Measurements from ENCODE around the gene TBC1D22A. TPM values are rescaled to one million over a fixed set of nuclear protein-coding genes. Genes with fewer than 3 reads are reported as not detected.

TBC1D22A gene
- total RNA-seq, 1 donor from 2014 or later: 24.2 TPM

DNA sequence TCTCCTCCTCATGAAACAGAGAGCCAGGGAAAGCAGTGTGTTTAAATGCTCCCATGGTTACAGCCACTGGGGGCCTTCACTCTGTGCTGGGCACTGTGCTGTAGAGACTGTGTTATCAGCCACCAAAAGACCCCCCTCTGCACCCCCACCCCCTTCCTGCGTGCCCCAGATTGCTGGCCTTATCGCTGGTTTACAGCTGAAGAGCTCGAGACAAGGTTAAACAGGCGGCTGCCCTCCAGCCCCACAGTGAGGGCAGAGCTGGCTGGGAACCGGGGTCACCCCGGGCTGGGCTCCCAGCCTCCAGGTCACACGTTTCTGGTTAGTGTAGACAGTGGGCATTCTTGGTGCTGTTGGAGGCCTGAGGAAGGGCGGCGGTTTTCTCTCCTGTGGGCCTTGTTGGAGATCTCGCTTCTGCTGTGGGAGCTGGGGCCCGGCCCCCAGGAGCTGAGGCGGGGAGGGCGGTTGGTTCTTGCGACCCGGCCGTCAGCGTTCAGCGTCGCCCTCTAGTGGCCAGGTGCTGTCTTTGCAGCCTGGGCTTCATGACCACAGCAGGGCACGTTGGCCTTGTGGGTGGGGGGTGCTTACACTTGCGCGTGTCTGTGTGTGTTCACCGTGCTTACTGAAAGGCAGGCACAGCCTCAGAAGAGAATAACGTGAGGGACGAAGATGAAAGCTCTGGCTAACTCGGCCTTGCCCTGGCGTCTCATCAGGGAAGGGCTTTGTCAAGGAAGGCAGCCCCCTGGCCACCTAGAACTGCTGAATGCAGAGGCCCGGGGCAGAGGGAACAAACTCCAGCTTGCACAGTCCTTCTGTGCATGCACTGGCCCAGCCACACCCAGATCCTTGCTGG is 40.8 kb downstream of the TBC1D22A start:
- no peak overlapping the region for H3K27ac Mint-ChIP-seq (ENCODE audit: unreplicated experiment)
- no peaks in the 10 kb centered on the region for H3K9me3 Mint-ChIP-seq (ENCODE audit: unreplicated experiment)
- Histone ChIP-seq H3K79me2 (ENCODE audit: insufficient read depth, low read length) (peaks cover 25% of the 10 kb centered on the region), H3K4me2 (ENCODE audit: low read length) (no peak overlapping the region), H3K9me3 (ENCODE audit: insufficient read depth, low read depth, low read length) (no peaks in the 10 kb centered on the region), H3K36me3 (ENCODE audit: insufficient read depth, low read length) (peaks cover 3% of the 10 kb centered on the region), H3K27ac (ENCODE audit: low read depth, low read length) (no peak overlapping the region), H3K27me3 (ENCODE audit: insufficient read depth, low read length) (no peaks in the 10 kb centered on the region), H4K20me1 (ENCODE audit: insufficient read depth, low read length) (peaks cover 61% of the 10 kb centered on the region), H3K9ac (ENCODE audit: low read length) (no peak overlapping the region), H2AFZ (ENCODE audit: low read depth, low read length) (no peak overlapping the region), H3K4me1 (ENCODE audit: insufficient read depth, low read length) (peaks cover 5% of the 10 kb centered on the region), H3K4me3 (ENCODE audit: insufficient read depth, low read depth, low read length) (no peak overlapping the region)
- TF ChIP-seq EZH2 (IDR thresholded peaks at IDR 0.05; ENCODE audit: insufficient read depth, low read length): no peak
- TF ChIP-seq, protein P1, sequence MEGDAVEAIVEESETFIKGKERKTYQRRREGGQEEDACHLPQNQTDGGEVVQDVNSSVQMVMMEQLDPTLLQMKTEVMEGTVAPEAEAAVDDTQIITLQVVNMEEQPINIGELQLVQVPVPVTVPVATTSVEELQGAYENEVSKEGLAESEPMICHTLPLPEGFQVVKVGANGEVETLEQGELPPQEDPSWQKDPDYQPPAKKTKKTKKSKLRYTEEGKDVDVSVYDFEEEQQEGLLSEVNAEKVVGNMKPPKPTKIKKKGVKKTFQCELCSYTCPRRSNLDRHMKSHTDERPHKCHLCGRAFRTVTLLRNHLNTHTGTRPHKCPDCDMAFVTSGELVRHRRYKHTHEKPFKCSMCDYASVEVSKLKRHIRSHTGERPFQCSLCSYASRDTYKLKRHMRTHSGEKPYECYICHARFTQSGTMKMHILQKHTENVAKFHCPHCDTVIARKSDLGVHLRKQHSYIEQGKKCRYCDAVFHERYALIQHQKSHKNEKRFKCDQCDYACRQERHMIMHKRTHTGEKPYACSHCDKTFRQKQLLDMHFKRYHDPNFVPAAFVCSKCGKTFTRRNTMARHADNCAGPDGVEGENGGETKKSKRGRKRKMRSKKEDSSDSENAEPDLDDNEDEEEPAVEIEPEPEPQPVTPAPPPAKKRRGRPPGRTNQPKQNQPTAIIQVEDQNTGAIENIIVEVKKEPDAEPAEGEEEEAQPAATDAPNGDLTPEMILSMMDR (IDR thresholded peaks at IDR 0.05; ENCODE audit: insufficient read depth, low read depth, low read length): peak; percentile 61
- peaks cover 25% of the 10 kb centered on the region for H3K36me3 Mint-ChIP-seq (ENCODE audit: low read depth, unreplicated experiment)
- no peak for FAIRE-seq
- H3K27me3 Mint-ChIP-seq (ENCODE audit: low read depth, unreplicated experiment): no peaks in the 10 kb centered on the region
- no peak overlapping the region for H3K4me3 Mint-ChIP-seq (ENCODE audit: unreplicated experiment)
- no peak for DNase-seq (ENCODE audit: low read depth)
- H3K4me1 Mint-ChIP-seq (ENCODE audit: low read depth, unreplicated experiment): peaks cover 5% of the 10 kb centered on the region

DNA sequence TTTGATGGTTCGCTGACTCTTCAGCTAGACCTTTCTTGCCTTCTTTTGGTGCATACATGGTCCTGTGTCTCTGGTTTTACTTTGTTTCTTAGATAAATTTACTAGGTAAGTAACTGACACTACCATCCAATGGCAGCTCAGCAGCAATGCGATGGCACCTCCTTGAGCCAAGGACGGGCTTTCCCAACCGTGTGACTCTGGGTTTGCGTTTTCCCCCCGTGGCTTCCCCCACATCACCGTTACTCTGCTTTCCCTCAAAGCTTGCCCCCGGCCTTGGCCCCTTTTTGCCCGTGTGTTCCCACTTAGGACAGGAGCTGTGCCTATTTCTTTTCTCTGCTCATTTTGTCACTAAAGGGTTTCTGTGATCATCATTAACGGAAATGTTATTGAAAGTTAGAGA is 41.5 kb downstream of the TBC1D22A start:
- peaks cover 2% of the 10 kb centered on the region for H3K4me1 ChIP-seq (ENCODE audit: insufficient read depth, low read length)
- TF ChIP-seq EZH2 (IDR thresholded peaks at IDR 0.05; ENCODE audit: insufficient read depth, low read length): no peak
- peaks cover 58% of the 10 kb centered on the region for H4K20me1 ChIP-seq (ENCODE audit: insufficient read depth, low read length)
- DNase-seq (ENCODE audit: low read depth) (no peak), FAIRE-seq (no peak)
- peaks cover 25% of the 10 kb centered on the region for H3K36me3 Mint-ChIP-seq (ENCODE audit: low read depth, unreplicated experiment)
- H3K4me2 ChIP-seq (ENCODE audit: low read length): no peak overlapping the region
- no peak overlapping the region for H3K4me3 Mint-ChIP-seq (ENCODE audit: unreplicated experiment)
- no peak overlapping the region for H3K4me3 ChIP-seq (ENCODE audit: insufficient read depth, low read depth, low read length)
- no peak overlapping the region for H2AFZ ChIP-seq (ENCODE audit: low read depth, low read length)
- no peaks in the 10 kb centered on the region for H3K9me3 Mint-ChIP-seq (ENCODE audit: unreplicated experiment)
- no peak overlapping the region for H3K27ac ChIP-seq (ENCODE audit: low read depth, low read length)
- H3K27me3 Mint-ChIP-seq (ENCODE audit: low read depth, unreplicated experiment): no peaks in the 10 kb centered on the region
- H3K9ac ChIP-seq (ENCODE audit: low read length): no peak overlapping the region
- no peaks in the 10 kb centered on the region for H3K9me3 ChIP-seq (ENCODE audit: insufficient read depth, low read depth, low read length)
- peaks cover 4% of the 10 kb centered on the region for H3K4me1 Mint-ChIP-seq (ENCODE audit: low read depth, unreplicated experiment)
- peaks cover 25% of the 10 kb centered on the region for H3K79me2 ChIP-seq (ENCODE audit: insufficient read depth, low read length)
- H3K36me3 ChIP-seq (ENCODE audit: insufficient read depth, low read length): peaks cover 3% of the 10 kb centered on the region
- H3K27me3 ChIP-seq (ENCODE audit: insufficient read depth, low read length): no peaks in the 10 kb centered on the region
- H3K27ac Mint-ChIP-seq (ENCODE audit: unreplicated experiment): no peak overlapping the region

DNA sequence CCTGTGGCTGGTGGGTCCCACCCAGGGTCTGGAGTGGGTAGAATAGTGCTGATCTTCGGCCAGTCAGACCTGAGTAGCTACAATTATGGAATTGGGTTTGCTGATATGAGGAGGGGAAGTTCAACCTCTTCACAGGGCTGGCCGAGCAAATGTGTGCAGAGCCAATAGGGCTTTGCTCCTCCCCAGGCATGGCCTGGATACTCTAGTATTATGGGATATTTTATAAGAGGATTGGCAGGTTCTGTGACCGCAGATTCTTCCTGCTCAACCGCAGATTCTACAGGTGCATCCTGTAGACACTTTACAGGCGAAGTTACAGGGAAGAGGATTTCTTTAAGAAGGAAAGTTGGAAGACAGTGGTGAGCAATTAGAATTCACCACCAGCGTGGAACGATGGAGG is 44.3 kb downstream of the TBC1D22A start:
- FAIRE-seq: no peak
- Histone ChIP-seq H3K4me1 (ENCODE audit: insufficient read depth, low read length) (no peaks in the 10 kb centered on the region), H2AFZ (ENCODE audit: low read depth, low read length) (no peak overlapping the region), H3K27ac (ENCODE audit: low read depth, low read length) (no peak overlapping the region), H3K79me2 (ENCODE audit: insufficient read depth, low read length) (peaks cover 30% of the 10 kb centered on the region), H3K4me2 (ENCODE audit: low read length) (no peak overlapping the region), H3K27me3 (ENCODE audit: insufficient read depth, low read length) (no peaks in the 10 kb centered on the region), H3K4me3 (ENCODE audit: insufficient read depth, low read depth, low read length) (no peak overlapping the region), H4K20me1 (ENCODE audit: insufficient read depth, low read length) (peaks cover 54% of the 10 kb centered on the region), H3K36me3 (ENCODE audit: insufficient read depth, low read length) (peaks cover 3% of the 10 kb centered on the region), H3K9ac (ENCODE audit: low read length) (no peak overlapping the region), H3K9me3 (ENCODE audit: insufficient read depth, low read depth, low read length) (no peaks in the 10 kb centered on the region)
- TF ChIP-seq EZH2 (IDR thresholded peaks at IDR 0.05; ENCODE audit: insufficient read depth, low read length): no peak
- TF ChIP-seq, protein P1 (IDR thresholded peaks at IDR 0.05; ENCODE audit: insufficient read depth, low read depth, low read length): no peak
- DNase-seq (ENCODE audit: low read depth): no peak
- peaks cover 20% of the 10 kb centered on the region for H3K36me3 Mint-ChIP-seq (ENCODE audit: low read depth, unreplicated experiment)
- H3K4me3 Mint-ChIP-seq (ENCODE audit: unreplicated experiment): no peak overlapping the region
- no peak overlapping the region for H3K27ac Mint-ChIP-seq (ENCODE audit: unreplicated experiment)
- H3K4me1 Mint-ChIP-seq (ENCODE audit: low read depth, unreplicated experiment): no peaks in the 10 kb centered on the region
- no peaks in the 10 kb centered on the region for H3K9me3 Mint-ChIP-seq (ENCODE audit: unreplicated experiment)
- H3K27me3 Mint-ChIP-seq (ENCODE audit: low read depth, unreplicated experiment): no peaks in the 10 kb centered on the region

Data from astrocyte (in vitro differentiated cells and primary cell).